IPS-11a (cell line): ENCODE data around the gene CDC42EP1.
"Not testable (repeated sequence)": the region's sequence is repeated elsewhere in the genome, so short reads cannot be mapped to it uniquely, and the experiment has no call there.

ENCODE experiments used
- H3K4me3 ChIP-seq: one replicate; pipeline ENCODE4 v1.5.1; 2013; ENCODE audit warnings: low read depth, low read length, control low read depth

The CDC42EP1 gene

GRCh38 chr22:37533995-37534394, 26.3 kb upstream of the CDC42EP1 start:
- no peak overlapping the region for H3K4me3 ChIP-seq

- H3K4me3 ChIP-seq, result no peak overlapping the region
Measured at GRCh38 chr22:37534445-37534844, 25.8 kb upstream of the CDC42EP1 start.

GRCh38 chr22:37535159-37535558, 25.1 kb upstream of the CDC42EP1 start:
- H3K4me3 ChIP-seq, result no peak overlapping the region

GRCh38 chr22:37538590-37539357, 21.5 kb upstream of the CDC42EP1 start:
- no peak overlapping the region for H3K4me3 ChIP-seq

GRCh38 chr22:37539790-37540189, 20.5 kb upstream of the CDC42EP1 start:
- not testable (repeated sequence) for H3K4me3 ChIP-seq

- not testable (repeated sequence) for H3K4me3 ChIP-seq
Measured at GRCh38 chr22:37542416-37542815, 17.9 kb upstream of the CDC42EP1 start.

- no peak overlapping the region for H3K4me3 ChIP-seq
Measured at GRCh38 chr22:37542959-37543358, 17.3 kb upstream of the CDC42EP1 start.

- H3K4me3 ChIP-seq, result no peak overlapping the region
Measured at GRCh38 chr22:37544955-37545702, 15.2 kb upstream of the CDC42EP1 start.

GRCh38 chr22:37545703-37546436, 14.4 kb upstream of the CDC42EP1 start:
- H3K4me3 ChIP-seq, result no peak overlapping the region

- H3K4me3 ChIP-seq, result no peak overlapping the region
Measured at GRCh38 chr22:37546437-37547250, 13.6 kb upstream of the CDC42EP1 start.

- H3K4me3 ChIP-seq, result no peak overlapping the region
Measured at GRCh38 chr22:37547251-37547741, 13.0 kb upstream of the CDC42EP1 start.

GRCh38 chr22:37549704-37550059, 10.6 kb upstream of the CDC42EP1 start:
- H3K4me3 ChIP-seq, result no peak overlapping the region

GRCh38 chr22:37550921-37551320, 9.4 kb upstream of the CDC42EP1 start:
- H3K4me3 ChIP-seq, result not testable (repeated sequence)

- no peak overlapping the region for H3K4me3 ChIP-seq
Measured at GRCh38 chr22:37551981-37552380, 8.3 kb upstream of the CDC42EP1 start.

- H3K4me3 ChIP-seq, result no peak overlapping the region
Measured at GRCh38 chr22:37552524-37553163, 7.6 kb upstream of the CDC42EP1 start.

- no peak overlapping the region for H3K4me3 ChIP-seq
Measured at GRCh38 chr22:37553725-37554124, 6.6 kb upstream of the CDC42EP1 start.

GRCh38 chr22:37555029-37555428, 5.3 kb upstream of the CDC42EP1 start:
- H3K4me3 ChIP-seq, result no peak overlapping the region

- H3K4me3 ChIP-seq, result no peak overlapping the region
Measured at GRCh38 chr22:37556710-37557109, 3.6 kb upstream of the CDC42EP1 start.

GRCh38 chr22:37557321-37558001, 2.8 kb upstream of the CDC42EP1 start:
- H3K4me3 ChIP-seq, result no peak overlapping the region

GRCh38 chr22:37558815-37559214, 1.5 kb upstream of the CDC42EP1 start:
- H3K4me3 ChIP-seq, result no peak overlapping the region
